OCI-LY7 (cell line): Measurements from ENCODE around the gene TAF10. TPM values are rescaled to one million over a fixed set of nuclear protein-coding genes. Genes with fewer than 3 reads are reported as not detected.

Experiments used
- BruUV-seq: library from RNA; stranded (reverse); fragments of 400-500 nt; replicated peaks from 2 replicates; lab custom pipeline; 2021; lab: Mats Ljungman, UMichigan
- CTCF ChIA-PET: fragments of 300-600 bp; sonication (Branson Sonifier 250); formaldehyde crosslinking; loops from one replicate; lab custom pipeline; 2022; ENCODE audit warnings: antibody characterized with exemption; ENCODE audit not compliant: unreplicated experiment; lab: Charles Lee
- POLR2A ChIA-PET: fragments of 300-600 bp; sonication (Branson Sonifier 250); formaldehyde crosslinking; loops from one replicate; lab custom pipeline; 2022; ENCODE audit warnings: antibody characterized with exemption; lab: Charles Lee
- DNase-seq: peaks from one replicate; pipeline ENCODE4 v3.0.0-alpha.2; 2015; ENCODE audit warnings: low spot score
- H2AFZ ChIP-seq: fragments of 200-600 bp; sonication (generic), shearing (Covaris generic); 2 replicates; pipeline ENCODE4 v1.6.1; 2014; ENCODE audit warnings: mild to moderate bottlenecking, antibody characterized with exemption, low read length, moderate library complexity
- H3K27ac ChIP-seq: fragments of 200-600 bp; sonication (generic); 2 replicates; pipeline ENCODE4 v1.5.1; 2014; ENCODE audit warnings: mixed run types, low read depth, mild to moderate bottlenecking, moderate library complexity, low read length, inconsistent platforms; ENCODE audit not compliant: poor library complexity, severe bottlenecking
- H3K36me3 ChIP-seq: fragments of 200-600 bp; sonication (generic); 2 replicates; pipeline ENCODE4 v1.6.1; 2014; ENCODE audit warnings: mild to moderate bottlenecking, antibody characterized with exemption, low read length, moderate library complexity, mixed read lengths; ENCODE audit not compliant: insufficient read depth
- H3K4me1 ChIP-seq: fragments of 200-600 bp; sonication (generic); 2 replicates; pipeline ENCODE4 v1.5.1; 2014; ENCODE audit warnings: mild to moderate bottlenecking, low read length; ENCODE audit not compliant: insufficient read depth, poor library complexity, severe bottlenecking
- H3K4me2 ChIP-seq: fragments of 200-600 bp; sonication (generic); 2 replicates; pipeline ENCODE4 v1.6.1; 2014; ENCODE audit warnings: mild to moderate bottlenecking, low read length
- H3K4me3 ChIP-seq: fragments of 200-600 bp; sonication (generic); 2 replicates; pipeline ENCODE4 v1.5.1; 2014; ENCODE audit warnings: mild to moderate bottlenecking, low read depth, low read length; ENCODE audit not compliant: poor library complexity, severe bottlenecking
- H3K79me2 ChIP-seq: fragments of 200-600 bp; sonication (generic); 2 replicates; pipeline ENCODE4 v1.6.1; 2016; ENCODE audit warnings: low read depth, mild to moderate bottlenecking, low read length, moderate library complexity, mixed read lengths; ENCODE audit not compliant: insufficient read depth
- H3K9me2 ChIP-seq: fragments of 200-600 bp; sonication (generic); 2 replicates; pipeline ENCODE4 v1.6.1; 2016; ENCODE audit warnings: mild to moderate bottlenecking, low read length, mixed read lengths; ENCODE audit not compliant: insufficient read depth
- H3K9me3 ChIP-seq: fragments of 200-600 bp; sonication (generic); 2 replicates; pipeline ENCODE4 v1.6.1; 2014; ENCODE audit warnings: mild to moderate bottlenecking, mixed run types, low read length, mixed read lengths
- H4K20me1 ChIP-seq: fragments of 200-600 bp; sonication (generic); 2 replicates; pipeline ENCODE4 v1.6.1; 2014; ENCODE audit warnings: mild to moderate bottlenecking, antibody characterized with exemption, low read length, moderate library complexity, mixed read lengths; ENCODE audit not compliant: insufficient read depth
- CTCF ChIP-seq: fragments of 200-600 bp; sonication (generic); conservative IDR thresholded peaks from 2 replicates; pipeline ENCODE4 v1.5.1; 2014; ENCODE audit warnings: mild to moderate bottlenecking, antibody characterized with exemption, low read length, moderate library complexity, mixed read lengths
- EZH2phosphoT487 ChIP-seq: fragments of 200-600 bp; sonication (generic); IDR thresholded peaks from 2 replicates; pipeline ENCODE4 v1.6.1; 2018; ENCODE audit warnings: low read depth, borderline replicate concordance, mild to moderate bottlenecking, mixed run types, antibody characterized with exemption, low read length, moderate library complexity, mixed read lengths
- intact Hi-C: fragments of 100-400 bp; cut with micrococcal nuclease; formaldehyde crosslinking; loops from one replicate; pipeline ENCODE4 v1.10.0; 2022; ENCODE audit not compliant: unreplicated experiment
- total RNA-seq, 2 experiments: library from RNA; depleted of rRNA in 1 of 2; stranded (reverse); fragments of >200 nt in 1 of 2; shearing (Covaris generic) in 1 of 2; gene quantifications; 2 replicates each; pipeline ENCODE4 v1.2.3, GENCODE V29; 2014 to 2022

TAF10 gene
- total RNA-seq, 2 experiments from 2014 or later = 117 to 146 TPM

- Histone ChIP-seq H3K27ac (no peak overlapping the region), H3K79me2 (peaks cover 36% of the 10 kb centered on the region), H3K4me2 (no peak overlapping the region), H3K4me1 (peaks cover 55% of the 10 kb centered on the region), H2AFZ (no peak overlapping the region), H3K9me2 (no peaks in the 10 kb centered on the region), H3K4me3 (no peak overlapping the region), H4K20me1 (peaks cover 14% of the 10 kb centered on the region), H3K9me3 (no peaks in the 10 kb centered on the region), H3K36me3 (peaks cover 57% of the 10 kb centered on the region)
- no TSS peak for BruUV-seq
- POLR2A ChIA-PET = interaction anchor here (0.6 kb wide), 1 partner anchor 137 kb away, joined by 4 read pairs; no protein-coding TSS in a partner anchor
- no peak for DNase-seq
- intact Hi-C loops = no loop called here
- TF ChIP-seq EZH2phosphoT487 (no peak), CTCF (no peak)
- CTCF ChIA-PET = no interaction called here
These were observed 2.5 kb downstream of the TAF10 start for GRCh38 chr11:6609502-6610015.

DNA sequence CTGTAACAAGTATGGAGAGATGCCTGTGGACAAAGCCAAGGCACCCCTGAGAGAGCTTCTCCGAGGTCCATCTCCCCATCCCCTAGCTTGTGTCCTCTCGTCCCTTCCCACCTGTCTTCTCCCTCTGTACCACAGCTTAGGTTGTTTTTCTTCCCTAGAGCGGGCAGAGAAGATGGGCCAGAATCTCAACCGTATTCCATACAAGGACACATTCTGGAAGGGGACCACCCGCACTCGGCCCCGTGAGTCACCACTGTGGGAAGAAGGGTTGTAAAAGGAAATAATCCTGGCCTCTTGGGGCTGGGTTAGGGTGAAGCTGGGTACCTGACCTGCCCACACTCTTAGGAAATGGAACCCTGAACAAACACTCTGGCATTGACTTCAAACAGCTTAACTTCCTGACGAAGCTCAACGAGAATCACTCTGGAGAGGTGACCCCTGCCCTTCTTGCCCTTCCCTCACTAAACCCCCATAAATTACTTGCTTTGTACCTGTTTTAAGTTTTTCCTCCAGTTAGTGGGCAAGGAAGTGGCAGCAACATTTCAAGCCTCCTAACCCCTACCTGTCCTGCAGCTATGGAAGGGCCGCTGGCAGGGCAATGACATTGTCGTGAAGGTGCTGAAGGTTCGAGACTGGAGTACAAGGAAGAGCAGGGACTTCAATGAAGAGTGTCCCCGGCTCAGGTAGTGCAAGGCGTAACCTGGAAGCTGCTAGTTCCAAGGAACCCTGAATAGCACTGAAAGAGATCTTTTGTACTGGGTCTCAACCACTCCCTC is 3.1 kb downstream of the TAF10 start:
- no TSS peak for BruUV-seq
- Histone ChIP-seq H4K20me1 (peaks cover 14% of the 10 kb centered on the region), H3K4me2 (no peak overlapping the region), H3K9me3 (no peaks in the 10 kb centered on the region), H3K79me2 (peaks cover 42% of the 10 kb centered on the region), H3K36me3 (peaks cover 55% of the 10 kb centered on the region), H3K4me1 (peaks cover 57% of the 10 kb centered on the region), H3K4me3 (no peak overlapping the region), H3K27ac (no peak overlapping the region), H2AFZ (no peak overlapping the region), H3K9me2 (no peaks in the 10 kb centered on the region)
- intact Hi-C loops = no loop called here
- no peak for TF ChIP-seq CTCF
- no peak for TF ChIP-seq EZH2phosphoT487
- DNase-seq = no peak
- CTCF ChIA-PET = no interaction called here
- POLR2A ChIA-PET = interaction anchor here (0.6 to 2.2 kb wide), 2 partner anchors 16 to 136 kb away, joined by 4 read pairs; no protein-coding TSS in a partner anchor

DNA sequence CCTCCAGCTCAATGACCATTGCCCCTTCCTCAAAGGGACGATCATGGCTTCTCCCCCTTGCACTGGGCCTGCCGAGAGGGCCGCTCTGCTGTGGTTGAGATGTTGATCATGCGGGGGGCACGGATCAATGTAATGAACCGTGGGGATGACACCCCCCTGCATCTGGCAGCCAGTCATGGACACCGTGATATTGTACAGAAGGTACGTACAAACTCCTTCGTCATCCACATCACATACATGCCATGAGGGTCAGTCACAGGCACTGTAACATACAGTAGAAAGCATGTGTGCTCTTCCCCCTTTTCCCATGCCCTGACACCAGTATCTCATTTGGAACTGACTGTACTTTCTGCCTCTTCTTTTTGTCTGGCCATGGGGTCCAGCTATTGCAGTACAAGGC is 4.0 kb downstream of the TAF10 start:
- no peak overlapping the region for H3K27ac ChIP-seq
- DNase-seq = no peak
- no peak overlapping the region for H2AFZ ChIP-seq
- no TSS peak for BruUV-seq
- H3K4me1 ChIP-seq = peaks cover 53% of the 10 kb centered on the region
- intact Hi-C loops = no loop called here
- peaks cover 55% of the 10 kb centered on the region for H3K36me3 ChIP-seq
- peaks cover 48% of the 10 kb centered on the region for H3K79me2 ChIP-seq
- no peak overlapping the region for H3K4me2 ChIP-seq
- CTCF ChIA-PET = no interaction called here
- H4K20me1 ChIP-seq = peaks cover 15% of the 10 kb centered on the region
- H3K4me3 ChIP-seq = no peak overlapping the region
- no peaks in the 10 kb centered on the region for H3K9me3 ChIP-seq
- TF ChIP-seq EZH2phosphoT487 (no peak), CTCF (no peak)
- H3K9me2 ChIP-seq = no peaks in the 10 kb centered on the region
- POLR2A ChIA-PET = interaction anchor here (1.3 to 2.2 kb wide), 2 partner anchors 10 to 15 kb away, joined by 3 to 4 read pairs; no protein-coding TSS in a partner anchor
